GM19467 (cell line): ENCODE results near the gene PMEPA1.

Experiments used
- ATAC-seq: cut with Tn5 transposase; IDR thresholded peaks from one replicate; pipeline ENCODE4 v1.9.1; 2021; ENCODE audit warnings: mild to moderate bottlenecking, moderate library complexity; ENCODE audit not compliant: unreplicated experiment

PMEPA1 gene, protein sequence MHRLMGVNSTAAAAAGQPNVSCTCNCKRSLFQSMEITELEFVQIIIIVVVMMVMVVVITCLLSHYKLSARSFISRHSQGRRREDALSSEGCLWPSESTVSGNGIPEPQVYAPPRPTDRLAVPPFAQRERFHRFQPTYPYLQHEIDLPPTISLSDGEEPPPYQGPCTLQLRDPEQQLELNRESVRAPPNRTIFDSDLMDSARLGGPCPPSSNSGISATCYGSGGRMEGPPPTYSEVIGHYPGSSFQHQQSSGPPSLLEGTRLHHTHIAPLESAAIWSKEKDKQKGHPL

GRCh38 chr20:57709823-57710799, at the start of gene PMEPA1:
PMEPA1 (minus strand) TSS chr20:57710015; CDS start chr20:57709582, 433 bp downstream.
- ATAC-seq: peak; percentile 69

- ATAC-seq: no peak
These were observed 48.0 kb upstream of the PMEPA1 start for GRCh38 chr20:57757767-57758166.

- ATAC-seq: no peak
These were observed 47.1 kb upstream of the PMEPA1 start for GRCh38 chr20:57756921-57757320.

DNA sequence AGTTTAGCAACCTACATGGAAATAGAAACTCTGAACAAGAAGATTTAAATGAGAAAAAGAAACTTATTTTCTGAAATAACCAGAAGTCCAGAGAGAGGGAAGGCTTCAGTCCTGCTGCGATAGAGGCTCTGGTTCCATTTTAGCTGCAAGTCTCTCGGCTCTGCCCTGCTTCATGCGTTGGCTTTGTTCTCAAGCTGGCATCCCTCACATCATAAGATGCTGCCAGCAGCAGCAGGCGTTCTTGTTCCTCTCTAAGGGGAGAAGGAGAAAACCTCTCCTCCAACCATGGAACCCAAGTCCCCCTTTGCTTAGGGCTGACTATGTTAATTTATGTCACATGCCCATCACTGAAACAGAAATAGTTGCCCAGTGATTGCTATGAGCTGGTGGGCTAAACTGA, 46.4 kb upstream of the PMEPA1 start:
- ATAC-seq: no peak

DNA sequence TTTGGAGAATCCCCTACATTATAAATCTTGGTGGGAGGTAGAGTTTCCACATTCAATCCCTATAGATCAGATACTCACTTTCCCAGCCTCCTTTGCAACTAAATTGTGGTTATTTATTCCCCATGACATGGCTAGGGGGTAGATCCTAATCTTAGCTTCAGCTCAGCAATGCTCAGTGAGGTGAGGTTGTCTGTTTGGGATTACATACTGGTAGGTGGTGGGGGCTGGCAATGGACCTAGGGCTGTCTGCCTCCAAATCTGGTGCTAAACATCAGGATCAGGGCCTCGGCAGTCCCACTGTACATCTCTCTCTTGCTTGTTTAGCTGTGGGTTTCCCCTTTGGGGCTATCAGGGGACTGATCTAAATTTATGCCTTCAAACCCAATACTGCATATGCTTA, 45.8 kb upstream of the PMEPA1 start:
- ATAC-seq: no peak

- ATAC-seq: no peak
These were observed 44.4 kb upstream of the PMEPA1 start for GRCh38 chr20:57754190-57754589.

- ATAC-seq: no peak
These were observed 43.7 kb upstream of the PMEPA1 start for GRCh38 chr20:57753332-57754164.

DNA sequence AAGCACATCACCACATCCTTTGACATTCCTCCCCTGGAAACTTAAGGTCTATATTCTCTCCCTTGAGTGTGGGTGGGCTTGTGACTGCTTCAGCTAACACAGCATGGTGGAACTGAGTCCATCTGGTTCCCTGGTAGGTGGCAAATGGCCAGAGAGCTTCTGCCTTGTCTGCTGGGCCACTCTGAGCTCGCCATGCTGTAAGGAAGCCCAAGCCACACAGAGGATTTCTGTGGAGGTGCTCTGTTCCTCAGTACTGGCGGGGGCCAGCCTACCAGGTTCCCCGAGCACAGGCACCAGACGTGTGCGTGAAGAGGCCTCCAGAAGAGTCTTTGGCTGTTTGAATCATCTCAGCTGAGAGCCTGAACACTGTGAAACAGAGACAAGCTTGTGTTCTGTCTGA, 41.6 kb upstream of the PMEPA1 start:
- no peak for ATAC-seq

GRCh38 chr20:57749869-57750268, 40.1 kb upstream of the PMEPA1 start:
- no peak for ATAC-seq

GRCh38 chr20:57749131-57749690, 39.4 kb upstream of the PMEPA1 start:
- no peak for ATAC-seq

- ATAC-seq: no peak
These were observed 38.9 kb upstream of the PMEPA1 start for GRCh38 chr20:57748601-57749130.

DNA sequence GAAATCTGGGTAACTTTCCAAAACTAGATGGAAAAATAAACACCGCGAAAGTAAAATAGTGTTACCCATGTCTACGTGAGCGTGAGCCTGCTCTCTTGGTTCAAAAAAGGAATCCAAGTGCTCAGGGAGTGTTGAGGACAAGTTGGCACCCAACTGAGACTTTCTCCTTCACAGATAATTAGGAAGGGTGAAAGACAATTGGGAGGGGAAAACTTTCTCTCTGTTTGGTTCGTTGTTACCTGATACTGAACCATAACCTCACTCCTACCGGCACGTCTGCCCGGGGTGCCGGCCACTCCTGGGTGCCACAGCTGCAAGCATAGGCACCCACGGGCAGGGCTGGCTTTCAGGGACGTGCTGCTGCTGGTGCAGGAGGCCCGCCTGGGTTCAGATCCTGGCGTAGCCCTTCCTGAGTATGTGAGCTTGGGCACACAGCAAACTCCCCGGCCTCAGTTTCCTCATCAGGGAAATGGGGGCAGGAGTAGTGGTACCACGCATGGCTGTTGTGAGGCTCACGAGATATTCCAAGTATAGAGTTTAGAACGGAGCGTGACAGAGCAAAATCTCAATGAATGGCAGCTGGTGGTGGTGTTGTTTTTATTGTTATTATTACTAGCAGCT, 38.2 kb upstream of the PMEPA1 start:
- no peak for ATAC-seq

GRCh38 chr20:57746832-57747404, 37.1 kb upstream of the PMEPA1 start:
- no peak for ATAC-seq

GRCh38 chr20:57746201-57746600, 36.4 kb upstream of the PMEPA1 start:
- no peak for ATAC-seq

DNA sequence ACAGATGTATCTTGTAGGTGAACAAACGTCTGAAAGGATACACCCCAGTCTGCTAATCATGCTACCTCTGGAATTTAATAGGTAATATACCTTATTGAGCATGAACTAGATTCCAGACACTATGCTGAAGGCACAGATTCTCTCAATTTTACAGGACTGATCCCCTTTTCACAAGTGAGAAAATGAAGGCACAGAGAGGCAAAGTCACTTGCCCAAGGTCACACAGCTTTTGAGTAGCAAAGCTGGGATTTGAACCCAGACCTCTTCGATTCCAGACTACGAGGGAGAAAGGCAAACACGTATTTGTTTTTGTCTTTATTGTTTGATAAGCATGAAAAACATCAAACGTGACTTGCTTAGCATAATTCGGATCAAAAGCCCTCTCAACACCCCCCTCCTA, 34.4 kb upstream of the PMEPA1 start:
- no peak for ATAC-seq

GRCh38 chr20:57743450-57744095, 33.8 kb upstream of the PMEPA1 start:
- no peak for ATAC-seq

GRCh38 chr20:57742507-57743181, 32.8 kb upstream of the PMEPA1 start:
- ATAC-seq: no peak

GRCh38 chr20:57738484-57738883, 28.7 kb upstream of the PMEPA1 start:
- ATAC-seq: no peak

DNA sequence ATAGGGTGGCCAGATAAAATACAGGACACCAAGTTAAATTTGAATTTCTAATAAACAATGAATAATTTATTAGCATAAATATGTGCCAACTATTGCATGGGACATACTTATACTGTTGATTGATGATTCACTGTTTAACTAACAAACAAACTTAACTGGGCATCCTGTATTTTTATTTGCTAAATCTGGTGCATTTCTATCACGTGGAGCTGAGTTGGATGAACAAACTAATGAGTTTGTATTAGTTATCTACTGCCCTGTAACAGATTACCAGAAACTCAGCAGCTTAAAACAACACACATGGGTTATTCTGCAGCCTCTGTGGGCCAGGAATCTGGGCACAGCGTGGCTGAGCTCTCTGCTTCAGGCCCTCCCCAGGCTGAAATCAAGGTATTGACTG, 28.2 kb upstream of the PMEPA1 start:
- no peak for ATAC-seq
